A204.1 (cell line): ENCODE data around the gene ADD1.

Source experiments
- FAIRE-seq: peaks from 2 replicates; lab custom pipeline; 2012; peaks lifted over from hg19 to GRCh38; lab: Jason Lieb, UNC

Gene ADD1

GRCh38 chr4:2843263-2843940 is at the start of gene ADD1:
Gene ADD1 (plus strand): TSS chr4:2843844. CDS start chr4:2875916, 32,072 bp downstream.
- FAIRE-seq: no peak

- FAIRE-seq: no peak
These were observed 49.0 kb upstream of the ADD1 start for GRCh38 chr4:2794486-2795299.

- FAIRE-seq: no peak
These were observed 48.2 kb upstream of the ADD1 start for GRCh38 chr4:2795300-2795892.

- FAIRE-seq: no peak
These were observed 47.5 kb upstream of the ADD1 start for GRCh38 chr4:2795893-2796848.

- FAIRE-seq: no peak
These were observed 46.6 kb upstream of the ADD1 start for GRCh38 chr4:2796849-2797544.

- FAIRE-seq: no peak
These were observed 45.9 kb upstream of the ADD1 start for GRCh38 chr4:2797545-2798305.

- no peak for FAIRE-seq
These were observed 45.0 kb upstream of the ADD1 start for GRCh38 chr4:2798399-2799223.

- no peak for FAIRE-seq
These were observed 44.3 kb upstream of the ADD1 start for GRCh38 chr4:2799224-2799911.

GRCh38 chr4:2799971-2800690 is 43.5 kb upstream of the ADD1 start:
- no peak for FAIRE-seq

GRCh38 chr4:2800691-2801596 is 42.7 kb upstream of the ADD1 start:
- FAIRE-seq: no peak

- no peak for FAIRE-seq
These were observed 40.8 kb upstream of the ADD1 start for GRCh38 chr4:2802618-2803531.

GRCh38 chr4:2803624-2804448 is 39.8 kb upstream of the ADD1 start:
- FAIRE-seq: no peak

GRCh38 chr4:2804449-2804972 is 39.1 kb upstream of the ADD1 start:
- no peak for FAIRE-seq

GRCh38 chr4:2804973-2805501 is 38.6 kb upstream of the ADD1 start:
- no peak for FAIRE-seq
